GM13976 (cell line): ENCODE measurements around the gene RSPRY1.

Experiments used
- DNase-seq: peaks from one replicate; pipeline ENCODE4 v3.0.0; 2012; ENCODE audit warnings: low spot score
- in situ Hi-C: fragments of 300-500 bp; cut with MboI; formaldehyde crosslinking; loops from one replicate; pipeline ENCODE4 v1.12.0; 2022; ENCODE audit warnings: low sequenced_read_pairs, mixed read lengths, inconsistent platforms; ENCODE audit not compliant: unreplicated experiment
- TF ChIP-seq, protein P1 (sequence below): IDR thresholded peaks from 2 replicates; pipeline ENCODE4 v1.5.1; 2012; ENCODE audit warnings: borderline replicate concordance, mild to moderate bottlenecking; ENCODE audit not compliant: insufficient read depth; ENCODE audit errors: extremely low read depth, missing control alignments, control extremely low read depth

The RSPRY1 gene

DNA sequence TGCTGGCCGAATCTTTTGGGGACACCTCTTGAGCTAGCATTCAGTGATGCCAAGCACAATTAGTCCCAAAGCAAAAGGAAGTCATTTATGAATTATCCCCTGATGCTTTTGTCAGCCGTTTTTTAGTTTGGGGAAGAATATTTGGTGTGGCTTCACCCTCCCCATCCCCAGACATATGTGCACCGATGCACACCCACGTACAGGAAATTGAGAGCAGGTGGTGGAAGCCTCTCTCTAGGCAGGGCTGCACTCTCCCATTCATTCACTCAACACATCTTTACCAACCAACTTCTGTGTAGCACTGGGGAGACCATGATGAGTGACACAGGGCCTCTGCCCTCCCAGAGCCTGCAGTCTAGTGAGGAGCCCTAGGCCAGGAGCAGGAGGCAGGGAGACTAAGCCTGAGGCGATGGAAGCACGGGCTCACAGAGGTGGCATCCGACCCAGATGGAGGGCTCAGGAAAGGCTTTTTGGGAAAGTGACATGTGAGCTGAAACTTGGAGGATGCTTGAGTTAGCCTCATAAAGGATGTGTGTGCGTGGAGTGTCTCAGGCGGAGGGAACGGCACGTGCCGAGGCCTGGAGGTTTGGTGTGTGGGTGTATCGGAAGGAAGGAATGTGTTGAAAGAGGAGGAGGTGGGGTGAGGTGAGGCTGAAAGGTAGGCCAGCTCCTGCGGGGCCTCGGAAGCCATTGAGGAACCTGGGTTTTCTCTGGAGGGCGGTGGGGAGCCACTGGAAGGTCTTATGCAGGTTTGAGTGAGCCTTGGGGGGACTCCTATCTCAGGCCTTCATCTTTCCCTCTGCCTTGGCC lies 44.1 kb upstream of the RSPRY1 start:
- in situ Hi-C loops, result no loop called here
- peak; percentile 69 for DNase-seq
- TF ChIP-seq, protein P1, sequence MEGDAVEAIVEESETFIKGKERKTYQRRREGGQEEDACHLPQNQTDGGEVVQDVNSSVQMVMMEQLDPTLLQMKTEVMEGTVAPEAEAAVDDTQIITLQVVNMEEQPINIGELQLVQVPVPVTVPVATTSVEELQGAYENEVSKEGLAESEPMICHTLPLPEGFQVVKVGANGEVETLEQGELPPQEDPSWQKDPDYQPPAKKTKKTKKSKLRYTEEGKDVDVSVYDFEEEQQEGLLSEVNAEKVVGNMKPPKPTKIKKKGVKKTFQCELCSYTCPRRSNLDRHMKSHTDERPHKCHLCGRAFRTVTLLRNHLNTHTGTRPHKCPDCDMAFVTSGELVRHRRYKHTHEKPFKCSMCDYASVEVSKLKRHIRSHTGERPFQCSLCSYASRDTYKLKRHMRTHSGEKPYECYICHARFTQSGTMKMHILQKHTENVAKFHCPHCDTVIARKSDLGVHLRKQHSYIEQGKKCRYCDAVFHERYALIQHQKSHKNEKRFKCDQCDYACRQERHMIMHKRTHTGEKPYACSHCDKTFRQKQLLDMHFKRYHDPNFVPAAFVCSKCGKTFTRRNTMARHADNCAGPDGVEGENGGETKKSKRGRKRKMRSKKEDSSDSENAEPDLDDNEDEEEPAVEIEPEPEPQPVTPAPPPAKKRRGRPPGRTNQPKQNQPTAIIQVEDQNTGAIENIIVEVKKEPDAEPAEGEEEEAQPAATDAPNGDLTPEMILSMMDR, result no peak

DNA sequence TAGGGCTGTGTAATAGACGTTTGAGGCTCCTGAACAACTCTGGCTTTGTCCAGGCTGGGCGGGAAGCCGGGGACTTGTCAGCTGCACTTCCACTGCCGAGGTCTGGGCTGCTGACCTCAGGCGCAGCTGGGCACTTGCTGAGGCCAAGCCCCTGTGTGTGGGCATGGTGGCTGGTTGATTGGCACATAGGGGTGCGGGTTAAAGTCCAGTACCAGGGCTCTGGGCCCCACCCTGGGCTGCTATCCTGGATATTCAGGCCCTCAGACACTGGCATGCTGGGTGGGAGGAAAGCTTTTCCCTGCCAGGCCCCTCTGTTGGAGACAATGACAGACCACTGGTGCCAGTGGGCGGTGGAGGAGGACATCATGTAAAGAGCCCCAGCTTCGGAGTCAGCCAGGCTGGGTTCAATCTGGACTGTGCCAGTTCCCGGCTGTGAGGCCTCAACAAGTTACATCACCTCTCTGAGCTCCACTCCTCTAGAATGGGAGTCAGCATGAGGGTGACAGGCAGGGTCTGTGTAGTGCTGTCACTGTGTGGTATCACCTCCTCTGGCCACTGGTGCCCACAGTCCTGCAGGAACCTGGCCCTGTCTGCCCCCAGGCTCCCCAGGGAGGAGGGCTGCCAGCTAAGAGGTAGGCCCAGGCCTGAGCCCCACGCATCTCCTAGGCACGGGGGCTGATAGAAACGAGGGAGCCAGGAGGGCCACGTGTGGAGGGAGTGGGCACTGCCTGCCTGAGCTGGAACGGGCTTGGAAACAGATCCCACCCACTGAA lies 42.8 kb upstream of the RSPRY1 start:
- TF ChIP-seq, protein P1, result no peak
- in situ Hi-C loops, result no loop called here
- DNase-seq, result no peak

DNA sequence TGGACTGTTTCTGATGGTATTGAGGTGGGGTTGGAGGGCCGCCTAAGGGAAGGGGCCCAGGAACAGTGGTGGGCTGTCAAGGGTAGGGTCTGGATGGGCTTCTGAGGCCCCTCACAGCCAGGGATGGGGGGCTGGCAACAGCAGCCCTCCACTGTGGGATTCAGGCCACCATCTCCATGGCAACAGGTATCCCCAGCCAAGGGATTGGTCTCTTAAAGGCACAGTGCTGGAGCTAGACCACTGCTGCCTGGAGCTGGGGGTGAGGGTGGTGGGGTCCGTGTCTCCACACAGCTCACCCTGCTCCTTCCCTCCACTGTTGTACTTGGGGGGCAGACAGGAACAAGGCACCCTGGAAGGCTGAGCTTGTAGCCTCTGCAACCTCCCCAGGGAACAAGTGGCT lies 42.1 kb upstream of the RSPRY1 start:
- TF ChIP-seq, protein P1, result no peak
- DNase-seq, result no peak
- in situ Hi-C loops, result no loop called here

DNA sequence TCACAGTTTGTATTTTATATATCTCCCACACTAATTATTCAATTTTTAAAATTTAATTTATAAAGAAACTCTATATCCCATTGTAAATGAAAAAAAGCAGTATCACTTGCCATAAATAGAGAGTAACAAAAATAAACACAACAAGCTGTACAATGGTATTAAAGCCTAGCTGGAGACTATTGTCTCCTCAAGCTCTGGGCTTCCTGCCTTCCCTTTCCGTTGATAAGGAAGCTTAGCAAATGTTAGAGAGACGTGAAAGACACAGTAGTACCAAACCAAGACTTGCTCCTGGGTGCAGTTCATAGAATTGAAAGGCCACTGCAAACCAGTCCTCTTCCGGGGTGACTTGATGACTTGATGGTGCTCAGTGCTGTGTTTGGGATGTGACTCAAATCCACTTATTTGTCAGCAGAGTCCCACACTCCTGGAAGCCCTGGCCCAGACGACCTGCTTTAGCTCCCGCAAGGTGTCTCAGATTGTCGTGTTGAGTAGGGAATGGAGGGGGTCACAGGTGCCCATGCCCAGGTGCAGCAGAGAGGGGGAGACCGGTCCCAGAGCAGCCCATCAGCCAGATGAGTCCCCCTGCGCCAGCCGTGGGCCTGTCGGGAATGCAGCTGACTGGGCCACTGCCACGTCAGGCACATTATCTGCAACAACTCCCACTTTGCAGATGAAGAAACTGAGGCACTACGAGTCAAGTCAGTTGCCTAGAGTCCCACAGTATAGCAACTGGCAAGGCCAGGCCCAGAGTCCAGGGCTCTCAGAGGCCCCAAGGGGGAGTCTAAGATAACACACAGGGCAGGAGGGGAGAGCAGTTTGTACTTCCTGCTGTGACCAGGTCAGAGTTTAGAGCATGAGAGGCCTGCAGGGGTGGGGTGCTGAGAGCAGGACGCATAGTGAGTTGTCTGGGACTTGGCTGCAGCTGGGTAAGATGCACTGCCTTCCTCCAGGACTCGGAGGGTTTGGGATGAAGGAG lies 40.8 kb upstream of the RSPRY1 start:
- DNase-seq, result peak; percentile 31
- in situ Hi-C loops, result no loop called here
- TF ChIP-seq, protein P1, result no peak

DNA sequence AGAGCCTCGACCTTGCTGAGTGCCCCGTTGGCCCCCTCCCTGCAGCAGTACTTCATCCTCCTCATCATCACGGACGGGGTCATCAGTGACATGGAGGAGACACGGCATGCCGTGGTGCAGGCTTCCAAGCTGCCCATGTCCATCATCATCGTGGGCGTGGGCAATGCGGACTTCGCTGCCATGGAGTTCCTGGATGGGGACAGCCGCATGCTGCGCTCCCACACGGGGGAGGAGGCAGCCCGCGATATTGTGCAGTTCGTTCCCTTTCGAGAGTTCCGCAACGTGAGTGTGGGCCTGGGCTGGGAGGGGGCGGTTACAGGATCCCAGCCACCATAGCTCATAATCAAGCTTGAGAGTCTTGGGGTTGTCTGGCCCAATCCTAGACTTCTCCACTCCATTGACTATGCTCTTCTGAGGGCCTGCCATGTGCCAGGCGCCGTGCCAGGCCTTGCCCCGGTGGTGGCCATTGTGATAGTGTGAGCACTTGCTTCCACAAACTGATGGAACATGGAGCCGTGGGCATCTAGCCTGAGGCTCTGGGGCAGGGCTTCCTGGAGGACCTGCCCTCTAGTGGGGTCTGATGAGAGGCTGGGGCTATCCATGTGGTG lies 40.0 kb upstream of the RSPRY1 start:
- TF ChIP-seq, protein P1, result no peak
- in situ Hi-C loops, result no loop called here
- DNase-seq, result no peak
